ENCODE data around the gene BCHE. TPM values are rescaled to one million over a fixed set of nuclear protein-coding genes. Genes with fewer than 3 reads are reported as not detected.

BCHE gene
- total RNA-seq, 2 donors from 2014 or later, result 0.69 to 0.79 TPM

DNA sequence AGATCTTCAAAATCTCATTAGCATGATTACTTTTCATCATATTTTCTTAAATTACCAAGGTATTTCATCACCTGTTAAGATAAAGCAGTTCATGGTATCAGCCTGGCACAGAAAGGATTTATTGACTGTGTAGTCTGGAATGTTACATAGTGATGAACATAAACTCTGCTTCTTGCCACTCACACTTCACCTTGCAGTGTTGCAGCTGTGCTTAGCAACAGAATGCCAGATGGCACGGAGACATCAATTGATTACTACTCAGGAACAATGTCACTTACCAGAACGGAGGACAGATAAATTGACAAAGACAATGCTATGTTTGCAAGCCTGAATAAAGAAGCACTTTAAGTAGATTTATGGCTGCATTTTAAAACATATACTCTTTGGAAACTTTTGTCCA, 15.0 kb upstream of the BCHE start:
- Histone ChIP-seq H3K27me3 (ENCODE audit: control insufficient read depth, insufficient read depth, low read length, poor library complexity, severe bottlenecking) (no peaks in the 10 kb centered on the region), H3K36me3 (ENCODE audit: control insufficient read depth, insufficient read depth, low read length) (no peaks in the 10 kb centered on the region), H3K27ac (ENCODE audit: low read depth, low read length) (no peak overlapping the region), H3K9me3 (ENCODE audit: control insufficient read depth, low read length) (no peaks in the 10 kb centered on the region), H3K4me3 (ENCODE audit: low read length) (no peak overlapping the region), H3K9ac (ENCODE audit: extremely low read depth, low read length, poor library complexity, severe bottlenecking) (no peak overlapping the region), H3K4me1 (ENCODE audit: control insufficient read depth, insufficient read depth, low read length) (no peaks in the 10 kb centered on the region)
- H3K4me3 Mint-ChIP-seq, result no peak overlapping the region
- TF ChIP-seq, protein P1, sequence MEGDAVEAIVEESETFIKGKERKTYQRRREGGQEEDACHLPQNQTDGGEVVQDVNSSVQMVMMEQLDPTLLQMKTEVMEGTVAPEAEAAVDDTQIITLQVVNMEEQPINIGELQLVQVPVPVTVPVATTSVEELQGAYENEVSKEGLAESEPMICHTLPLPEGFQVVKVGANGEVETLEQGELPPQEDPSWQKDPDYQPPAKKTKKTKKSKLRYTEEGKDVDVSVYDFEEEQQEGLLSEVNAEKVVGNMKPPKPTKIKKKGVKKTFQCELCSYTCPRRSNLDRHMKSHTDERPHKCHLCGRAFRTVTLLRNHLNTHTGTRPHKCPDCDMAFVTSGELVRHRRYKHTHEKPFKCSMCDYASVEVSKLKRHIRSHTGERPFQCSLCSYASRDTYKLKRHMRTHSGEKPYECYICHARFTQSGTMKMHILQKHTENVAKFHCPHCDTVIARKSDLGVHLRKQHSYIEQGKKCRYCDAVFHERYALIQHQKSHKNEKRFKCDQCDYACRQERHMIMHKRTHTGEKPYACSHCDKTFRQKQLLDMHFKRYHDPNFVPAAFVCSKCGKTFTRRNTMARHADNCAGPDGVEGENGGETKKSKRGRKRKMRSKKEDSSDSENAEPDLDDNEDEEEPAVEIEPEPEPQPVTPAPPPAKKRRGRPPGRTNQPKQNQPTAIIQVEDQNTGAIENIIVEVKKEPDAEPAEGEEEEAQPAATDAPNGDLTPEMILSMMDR (conservative IDR thresholded peaks at IDR 0.05), result no peak
- no peaks in the 10 kb centered on the region for H3K36me3 Mint-ChIP-seq (ENCODE audit: low read depth)
- 71 to 84% methylated on average over 2 of the region's 2 CpGs for WGBS, 2 experiments (ENCODE audit: insufficient coverage in 1 of 2, insufficient read length in 1 of 2)
- no peak overlapping the region for H3K27ac Mint-ChIP-seq
- no peaks in the 10 kb centered on the region for H3K9me3 Mint-ChIP-seq
- no peak for DNase-seq
- H3K27me3 Mint-ChIP-seq (ENCODE audit: insufficient read depth), result no peaks in the 10 kb centered on the region
- no peaks in the 10 kb centered on the region for H3K4me1 Mint-ChIP-seq

DNA sequence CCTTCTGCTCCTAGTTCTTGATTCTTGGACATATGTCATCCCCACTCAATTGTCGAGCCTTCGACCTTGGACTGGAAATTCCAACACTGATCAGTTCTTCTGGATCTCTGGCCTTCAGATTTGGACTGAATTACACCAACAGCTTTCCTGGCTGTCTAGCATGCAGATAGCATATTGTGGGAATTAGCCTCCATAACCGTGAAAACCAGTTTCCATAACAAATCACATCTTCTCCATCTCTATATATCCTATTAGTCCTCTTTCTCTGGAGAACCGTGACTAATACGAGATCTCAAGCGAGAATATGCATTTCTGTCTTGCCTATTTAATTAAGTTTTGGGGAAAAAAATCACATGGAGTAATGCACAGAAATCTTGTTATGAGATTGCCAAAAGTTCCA, 8.8 kb upstream of the BCHE start:
- H3K27ac Mint-ChIP-seq, result no peak overlapping the region
- Histone ChIP-seq H3K4me1 (ENCODE audit: control insufficient read depth, insufficient read depth, low read length) (no peaks in the 10 kb centered on the region), H3K9ac (ENCODE audit: extremely low read depth, low read length, poor library complexity, severe bottlenecking) (no peak overlapping the region), H3K36me3 (ENCODE audit: control insufficient read depth, insufficient read depth, low read length) (no peaks in the 10 kb centered on the region), H3K27me3 (ENCODE audit: control insufficient read depth, insufficient read depth, low read length, poor library complexity, severe bottlenecking) (no peaks in the 10 kb centered on the region), H3K4me3 (ENCODE audit: low read length) (no peak overlapping the region), H3K27ac (ENCODE audit: low read depth, low read length) (no peak overlapping the region), H3K9me3 (ENCODE audit: control insufficient read depth, low read length) (no peaks in the 10 kb centered on the region)
- no peaks in the 10 kb centered on the region for H3K36me3 Mint-ChIP-seq (ENCODE audit: low read depth)
- no peaks in the 10 kb centered on the region for H3K4me1 Mint-ChIP-seq
- DNase-seq, result no peak
- 90% methylated on average over 6 of the region's 6 CpGs; no CpG with 5 or more reads in 1 of the 2 experiments for WGBS, 2 experiments (ENCODE audit: insufficient coverage in 1 of 2, insufficient read length in 1 of 2)
- H3K4me3 Mint-ChIP-seq, result no peak overlapping the region
- TF ChIP-seq, protein P1 (conservative IDR thresholded peaks at IDR 0.05), result no peak
- H3K9me3 Mint-ChIP-seq, result no peaks in the 10 kb centered on the region
- no peaks in the 10 kb centered on the region for H3K27me3 Mint-ChIP-seq (ENCODE audit: insufficient read depth)

DNA sequence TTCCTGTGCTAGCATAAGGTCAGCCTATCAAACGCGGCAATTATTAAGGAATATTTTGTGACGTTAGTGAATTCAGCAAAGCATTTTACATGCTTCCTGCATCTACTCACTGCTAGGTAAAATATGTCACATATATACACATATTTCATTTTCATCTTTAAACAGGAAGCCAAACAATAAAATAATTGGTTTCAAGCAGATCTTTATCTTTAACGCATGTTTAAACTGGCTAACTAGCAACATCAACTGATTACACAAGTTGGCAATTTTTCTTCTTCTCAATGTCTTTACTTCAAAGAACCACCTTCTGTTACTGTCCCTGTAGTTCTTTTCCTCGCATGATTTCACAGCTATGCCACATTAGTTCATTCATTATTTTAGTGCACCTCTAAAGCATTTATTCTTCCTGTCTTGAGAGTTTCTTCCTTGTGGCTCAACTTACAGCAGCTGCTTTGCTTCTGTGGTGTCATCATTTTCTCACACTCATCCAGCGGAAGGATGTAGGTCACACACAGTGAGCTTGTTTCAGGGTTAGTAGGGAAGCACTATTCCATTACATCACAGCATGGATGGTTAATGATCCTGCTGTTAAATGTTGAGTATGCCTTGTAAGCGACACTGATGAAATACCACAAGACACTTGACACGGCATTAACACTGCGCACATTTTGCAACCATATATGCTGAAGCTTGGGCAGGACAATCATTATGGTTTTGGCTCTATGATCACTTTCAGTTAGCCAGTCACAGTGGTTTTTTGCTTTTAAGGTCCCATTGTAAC, 2.3 kb upstream of the BCHE start:
- no peak for DNase-seq
- no peak overlapping the region for H3K27ac Mint-ChIP-seq
- Histone ChIP-seq H3K36me3 (ENCODE audit: control insufficient read depth, insufficient read depth, low read length) (no peaks in the 10 kb centered on the region), H3K9me3 (ENCODE audit: control insufficient read depth, low read length) (no peaks in the 10 kb centered on the region), H3K4me1 (ENCODE audit: control insufficient read depth, insufficient read depth, low read length) (no peaks in the 10 kb centered on the region), H3K4me3 (ENCODE audit: low read length) (no peak overlapping the region), H3K9ac (ENCODE audit: extremely low read depth, low read length, poor library complexity, severe bottlenecking) (no peak overlapping the region), H3K27me3 (ENCODE audit: control insufficient read depth, insufficient read depth, low read length, poor library complexity, severe bottlenecking) (no peaks in the 10 kb centered on the region), H3K27ac (ENCODE audit: low read depth, low read length) (no peak overlapping the region)
- TF ChIP-seq, protein P1 (conservative IDR thresholded peaks at IDR 0.05), result no peak
- no peaks in the 10 kb centered on the region for H3K27me3 Mint-ChIP-seq (ENCODE audit: insufficient read depth)
- H3K9me3 Mint-ChIP-seq, result no peaks in the 10 kb centered on the region
- H3K36me3 Mint-ChIP-seq (ENCODE audit: low read depth), result no peaks in the 10 kb centered on the region
- H3K4me3 Mint-ChIP-seq, result no peak overlapping the region
- H3K4me1 Mint-ChIP-seq, result peaks cover 9% of the 10 kb centered on the region
- WGBS, 2 experiments (ENCODE audit: insufficient coverage in 1 of 2, insufficient read length in 1 of 2), result 94 to 96% methylated on average over 6 to 9 of the region's 9 CpGs

Data from endodermal cell (in vitro differentiated cells).